Epidermal melanocyte (primary cell): Measurements from ENCODE around the gene ZNF471.

Experiments used
- DNase-seq: peaks from one replicate; pipeline ENCODE4 v3.0.0; 2011; ENCODE audit warnings: low spot score; ENCODE audit not compliant: insufficient read length

ZNF471 gene

GRCh38 chr19:56573914-56574313, 66.3 kb downstream of the ZNF471 start:
- DNase-seq, result no peak

GRCh38 chr19:56577719-56578602, 70.3 kb downstream of the ZNF471 start:
- no peak for DNase-seq
